OCI-LY3 (cell line): ENCODE measurements around the gene FRMD3.

Experiments
- EZH2phosphoT487 ChIP-seq: fragments of 200-600 bp; shearing (Covaris generic); IDR thresholded peaks from 2 replicates; pipeline ENCODE4 v1.6.1; 2018; ENCODE audit warnings: antibody characterized with exemption, mixed run types, low read depth
- TF ChIP-seq, protein P1 (sequence below): fragments of 200-600, 300-600 bp; sonication (generic); IDR thresholded peaks from 2 replicates; pipeline ENCODE4 v1.5.1; 2014; ENCODE audit warnings: antibody characterized with exemption, low read length, low read depth

DNA sequence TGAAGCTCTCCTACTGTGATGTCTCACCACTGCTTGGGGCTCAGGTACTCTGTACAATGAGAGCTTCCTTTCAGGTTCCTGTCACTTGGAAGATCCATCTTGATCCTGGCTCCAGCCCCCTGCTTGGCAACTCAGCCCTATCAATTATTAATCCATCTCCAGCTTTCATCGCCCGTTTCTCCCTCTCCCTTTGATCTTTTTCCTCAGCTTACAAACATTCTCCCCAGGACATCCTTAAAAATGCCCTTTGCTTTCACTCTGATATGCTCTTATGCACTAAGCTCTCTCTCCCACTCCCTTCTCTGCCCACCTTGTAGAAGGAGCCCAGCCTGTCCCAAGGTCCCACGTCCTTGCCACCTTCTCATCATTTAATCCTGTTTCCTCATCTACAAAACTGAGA is 109.0 kb downstream of the FRMD3 start:
- TF ChIP-seq, protein P1, sequence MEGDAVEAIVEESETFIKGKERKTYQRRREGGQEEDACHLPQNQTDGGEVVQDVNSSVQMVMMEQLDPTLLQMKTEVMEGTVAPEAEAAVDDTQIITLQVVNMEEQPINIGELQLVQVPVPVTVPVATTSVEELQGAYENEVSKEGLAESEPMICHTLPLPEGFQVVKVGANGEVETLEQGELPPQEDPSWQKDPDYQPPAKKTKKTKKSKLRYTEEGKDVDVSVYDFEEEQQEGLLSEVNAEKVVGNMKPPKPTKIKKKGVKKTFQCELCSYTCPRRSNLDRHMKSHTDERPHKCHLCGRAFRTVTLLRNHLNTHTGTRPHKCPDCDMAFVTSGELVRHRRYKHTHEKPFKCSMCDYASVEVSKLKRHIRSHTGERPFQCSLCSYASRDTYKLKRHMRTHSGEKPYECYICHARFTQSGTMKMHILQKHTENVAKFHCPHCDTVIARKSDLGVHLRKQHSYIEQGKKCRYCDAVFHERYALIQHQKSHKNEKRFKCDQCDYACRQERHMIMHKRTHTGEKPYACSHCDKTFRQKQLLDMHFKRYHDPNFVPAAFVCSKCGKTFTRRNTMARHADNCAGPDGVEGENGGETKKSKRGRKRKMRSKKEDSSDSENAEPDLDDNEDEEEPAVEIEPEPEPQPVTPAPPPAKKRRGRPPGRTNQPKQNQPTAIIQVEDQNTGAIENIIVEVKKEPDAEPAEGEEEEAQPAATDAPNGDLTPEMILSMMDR: no peak
- TF ChIP-seq EZH2phosphoT487: no peak
